K562 (cell line): Measurements from ENCODE around the gene SPATA32. TPM values are rescaled to one million over a fixed set of nuclear protein-coding genes. Genes with fewer than 3 reads are reported as not detected.

Experiments
- ATAC-seq: fragments of 200-7000 bp; cut with Tn5 transposase; 3 replicates; pipeline ENCODE4 v1.9.1; 2020; ENCODE audit warnings: moderate library complexity
- BruUV-seq: library from RNA; stranded (reverse); fragments of 400-500 nt; replicated peaks from 2 replicates; lab custom pipeline; 2021; lab: Mats Ljungman, UMichigan
- CTCF ChIA-PET: fragments of 300-600 bp; formaldehyde crosslinking; extraction: SDS; loops from one replicate; lab custom pipeline; 2021; ENCODE audit warnings: low intra/inter-chr PET ratio; lab: Yijun Ruan, JAX
- POLR2A ChIA-PET: fragments of 300-600, 350-650 bp; sonication (Branson Sonifier 250); formaldehyde crosslinking; extraction: SDS; loops from one replicate; lab custom pipeline; 2021; ENCODE audit warnings: antibody characterized with exemption, inconsistent platforms; lab: Yijun Ruan, JAX
- DNase-seq, 4 experiments: peaks; one replicate each; pipeline versions ENCODE4 v3.0.0 to v3.0.0-alpha.2; 2011 to 2018; ENCODE audit warnings: low spot score in 3 of 4, mixed read lengths in 3 of 4; ENCODE audit errors: extremely low read depth in 1 of 4
- FAIRE-seq: peaks from 2 replicates; lab custom pipeline; 2011; peaks lifted over from hg19 to GRCh38; lab: Jason Lieb, UNC
- H2AFZ ChIP-seq: 2 replicates; pipeline ENCODE4 v1.6.0; 2011; ENCODE audit warnings: low read depth, low read length, control low read depth, inconsistent platforms
- H3K27ac ChIP-seq: fragments of 200-600 bp; 3 replicates; pipeline ENCODE4 v1.8.0; 2011; ENCODE audit warnings: low read depth, mild to moderate bottlenecking, control low read depth, inconsistent platforms, low read length, moderate library complexity, mixed read lengths; ENCODE audit errors: extremely low read depth
- H3K27me3 ChIP-seq, 2 experiments: fragments of 300-600 bp in 1 of 2; 2 replicates in 1 of 2; 3 replicates in 1 of 2; pipeline versions ENCODE4 v1.6.0 to v1.8.0; 2011; ENCODE audit warnings: inconsistent platforms in 2 of 2, low read length in 2 of 2, mild to moderate bottlenecking in 1 of 2, mixed read lengths in 1 of 2, moderate library complexity in 1 of 2; ENCODE audit not compliant: control insufficient read depth in 2 of 2, insufficient read depth in 2 of 2
- H3K36me3 ChIP-seq: fragments of 300-600 bp; 3 replicates; pipeline ENCODE4 v1.8.0; 2011; ENCODE audit warnings: mild to moderate bottlenecking, low read length, inconsistent platforms; ENCODE audit not compliant: control insufficient read depth, insufficient read depth
- H3K4me1 ChIP-seq, 2 experiments: fragments of 200-600 bp in 1 of 2; replicated peaks in 1 of 2; 2 replicates in 1 of 2; 3 replicates in 1 of 2; pipeline versions ENCODE4 v1.5.1 to v1.8.0; 2011; ENCODE audit warnings: inconsistent platforms in 2 of 2, low read length in 2 of 2, mild to moderate bottlenecking in 1 of 2, mixed read lengths in 1 of 2, moderate library complexity in 1 of 2; ENCODE audit not compliant: control insufficient read depth in 2 of 2, insufficient read depth in 2 of 2
- H3K4me2 ChIP-seq: 2 replicates; pipeline ENCODE4 v1.6.1; 2011; ENCODE audit warnings: low read length, control low read depth, inconsistent platforms, mixed read lengths; ENCODE audit not compliant: insufficient read depth
- H3K4me3 ChIP-seq: fragments of 200-600 bp; sonication (generic), shearing (Covaris generic); 2 replicates; pipeline ENCODE4 v1.5.1; 2016; ENCODE audit warnings: control low read depth, inconsistent platforms
- H3K79me2 ChIP-seq: fragments of 200-600 bp; 3 replicates; pipeline ENCODE4 v1.8.0; 2011; ENCODE audit warnings: low read length, inconsistent platforms; ENCODE audit not compliant: control insufficient read depth, insufficient read depth
- H3K9ac ChIP-seq, 2 experiments: 2 replicates each; pipeline versions ENCODE4 v1.6.0 to v1.6.1; 2011; ENCODE audit warnings: low read depth in 2 of 2, low read length in 2 of 2, control low read depth in 1 of 2, inconsistent platforms in 1 of 2, mild to moderate bottlenecking in 1 of 2, mixed read lengths in 1 of 2; ENCODE audit not compliant: insufficient read depth in 1 of 2
- H3K9me1 ChIP-seq: one replicate; pipeline ENCODE4 v1.6.0; 2011; ENCODE audit warnings: inconsistent platforms, mild to moderate bottlenecking, low read length, moderate library complexity; ENCODE audit not compliant: control insufficient read depth, insufficient read depth
- H3K9me3 ChIP-seq: replicated peaks from 2 replicates; pipeline ENCODE4 v1.5.1; 2011; ENCODE audit warnings: low read depth, low read length, inconsistent platforms; ENCODE audit not compliant: control insufficient read depth, insufficient read depth
- H4K20me1 ChIP-seq: replicated peaks from 2 replicates; pipeline ENCODE4 v1.6.1; 2011; ENCODE audit warnings: low read length, inconsistent platforms, mixed read lengths; ENCODE audit not compliant: control insufficient read depth, insufficient read depth
- AFF4 ChIP-seq: sonication (generic); formaldehyde crosslinking; IDR thresholded peaks from 2 replicates; pipeline ENCODE4 v1.8.0; 2023; ENCODE audit warnings: mild to moderate bottlenecking, missing genetic modification reagents
- ESRRA ChIP-seq: fragments of 450-650 bp; IDR thresholded peaks from 2 replicates; pipeline ENCODE4 v1.6.1; 2014; ENCODE audit warnings: low read depth, mild to moderate bottlenecking, moderate library complexity, borderline replicate concordance
- KAT8 ChIP-seq: fragments of 450-650 bp; IDR thresholded peaks from 2 replicates; pipeline ENCODE4 v1.6.1; 2016; ENCODE audit warnings: low read depth, mild to moderate bottlenecking
- MAFF ChIP-seq: IDR thresholded peaks from 2 replicates; pipeline ENCODE4 v1.6.1; 2012; ENCODE audit warnings: low read length, improper control_type of control experiment
- MIER1 ChIP-seq: fragments of 450-650 bp; IDR thresholded peaks from 2 replicates; pipeline ENCODE4 v1.6.1; 2016; ENCODE audit warnings: antibody characterized with exemption, mild to moderate bottlenecking, low read depth
- NFE2 ChIP-seq: IDR thresholded peaks from 2 replicates; pipeline ENCODE4 v1.6.1; 2014; ENCODE audit warnings: antibody characterized with exemption, low read depth
- PHB2 ChIP-seq: fragments of 450-650 bp; IDR thresholded peaks from 2 replicates; pipeline ENCODE4 v1.6.1; 2017; ENCODE audit warnings: low read depth
- PHF20 ChIP-seq: fragments of 450-650 bp; IDR thresholded peaks from 2 replicates; pipeline ENCODE4 v1.6.1; 2018; ENCODE audit not compliant: partially characterized antibody
- PRDM10 ChIP-seq: fragments of 450-650 bp; IDR thresholded peaks from 2 replicates; pipeline ENCODE4 v1.6.1; 2018; ENCODE audit not compliant: partially characterized antibody
- SMAD1 ChIP-seq: fragments of 150-350 bp; IDR thresholded peaks from 2 replicates; pipeline ENCODE4 v1.6.1; 2014; ENCODE audit warnings: low read length, low read depth; ENCODE audit not compliant: partially characterized antibody
- SP2 ChIP-seq: IDR thresholded peaks from 2 replicates; pipeline ENCODE4 v1.6.1; 2011; ENCODE audit warnings: mild to moderate bottlenecking, low read depth, low read length, moderate library complexity; ENCODE audit not compliant: poor library complexity, severe bottlenecking; ENCODE audit errors: extremely low read depth
- TRIM28 ChIP-seq: fragments of 450-650 bp; IDR thresholded peaks from 2 replicates; pipeline ENCODE4 v1.6.1; 2017
- ZEB2 ChIP-seq: fragments of 450-650 bp; IDR thresholded peaks from 2 replicates; pipeline ENCODE4 v1.6.1; 2016
- WGBS: fragments of 100-300 bp; shearing (Covaris generic); methylation state at CpG from one replicate; pipeline ENCODE4 v1.1.6; 2016; ENCODE audit warnings: low coverage, mixed read lengths; ENCODE audit not compliant: insufficient coverage; ENCODE audit errors: missing lambda C conversion rate; 5-methylcytosine and 5-hydroxymethylcytosine counted together
- in situ Hi-C: fragments of 300-500 bp; cut with MboI; formaldehyde crosslinking; loops from 4 replicates; pipeline ENCODE4 v1.15.0; 2018; ENCODE audit warnings: inconsistent platforms, mixed read lengths
- intact Hi-C: fragments of 100-400 bp; cut with micrococcal nuclease; formaldehyde crosslinking; loops from 2 replicates; pipeline ENCODE4 v1.14.2; 2022
- polyA plus RNA-seq, 8 experiments: library from polyadenylated mRNA; depleted of rRNA in 4 of 8; stranded (reverse) in 5 of 8; unstranded in 3 of 8; fragments of >200 nt; fragmentation: Nextera tagmentation in 2 of 8; fragmentation: Illumina TruSeq in 1 of 8; extraction: Ambion mirVana in 2 of 8; extraction: Trizol in 1 of 8; gene quantifications; 2 replicates each; pipeline versions ENCODE4 v1.2.1 to v1.2.3, GENCODE V29; 2011 to 2014; ENCODE audit warnings: inconsistent platforms in 1 of 8, missing spikeins in 1 of 8
- total RNA-seq, 7 experiments: library from RNA; depleted of rRNA in 6 of 7; stranded (reverse); fragments of >200 nt in 6 of 7; fragmentation: Illumina TruSeq in 2 of 7; extraction: Trizol in 2 of 7; gene quantifications; 2 replicates each; pipeline versions ENCODE4 v1.2.1 to v1.2.3, GENCODE V29; 2011 to 2021; ENCODE audit warnings: low replicate concordance in 1 of 7
- TF ChIP-seq, protein P1 (sequence below), 2 experiments: IDR thresholded peaks; 2 replicates each; pipeline ENCODE4 v1.6.1; 2012; ENCODE audit warnings: improper control_type of control experiment in 2 of 2, low read depth in 2 of 2, low read length in 2 of 2, borderline replicate concordance in 1 of 2

SPATA32 gene
- total and polyA plus RNA-seq, 9 of the 15 experiments (the other 6 are each of a cell fraction or from before 2014, with no cell fraction given): 0.03 to 0.06 TPM; not detected in 7

DNA sequence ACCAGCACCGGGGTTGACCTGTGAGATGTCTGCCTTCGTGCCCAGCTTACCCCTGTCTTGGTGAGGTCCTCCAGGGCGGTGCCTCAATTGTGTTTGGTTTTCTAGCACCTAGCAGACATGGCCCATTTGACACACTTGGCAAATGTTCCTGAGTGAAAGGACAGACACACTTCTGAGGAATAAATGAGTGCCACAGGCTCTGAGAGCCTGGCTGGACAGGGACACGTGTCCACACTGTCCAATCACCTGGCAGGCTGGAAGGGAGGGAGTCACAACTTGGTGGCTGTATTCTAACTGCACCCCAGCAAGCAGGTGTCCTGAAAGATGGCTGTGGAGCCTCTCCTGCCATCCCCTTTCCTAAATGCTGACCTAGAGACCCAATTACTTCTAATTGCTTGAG is 47.5 kb upstream of the SPATA32 start:
- POLR2A ChIA-PET: interaction anchor here (0.8 kb wide), 1 partner anchor 22 kb away, joined by 4 read pairs; no protein-coding TSS in a partner anchor
- peaks cover 15% of the 10 kb centered on the region; the same call in 2 of the 3 replicates for H3K36me3 ChIP-seq
- H3K4me1 ChIP-seq: peaks cover 19 to 23% of the 10 kb centered on the region in 2 experiments; a peak in 4 of 5 replicates
- H3K9me1 ChIP-seq: no peaks in the 10 kb centered on the region
- intact Hi-C loops (no loop called here), in situ Hi-C loops (no loop called here)
- DNase-seq (peak in 1 of 4 experiments; percentile 36), ATAC-seq (peak; percentile 54; the same call in 1 of the 3 replicates), FAIRE-seq (no peak)
- no peak overlapping the region for H3K27ac ChIP-seq
- 76% methylated on average over 4 of the region's 4 CpGs for WGBS
- H3K9me3 ChIP-seq: no peaks in the 10 kb centered on the region
- no peak overlapping the region for H3K4me3 ChIP-seq
- no peak overlapping the region; a peak in 1 of 4 replicates for H3K9ac ChIP-seq
- H3K4me2 ChIP-seq: no peak overlapping the region
- H4K20me1 ChIP-seq: peaks cover 6% of the 10 kb centered on the region; the same call in 1 of the 2 replicates
- no peaks in the 10 kb centered on the region for H3K27me3 ChIP-seq
- H3K79me2 ChIP-seq: peaks cover 80% of the 10 kb centered on the region
- CTCF ChIA-PET: no interaction called here
- no peak overlapping the region for H2AFZ ChIP-seq
- BruUV-seq: no TSS peak
- no peak for TF ChIP-seq PHB2
- no peak for TF ChIP-seq PRDM10
- no peak for TF ChIP-seq MIER1
- no peak for TF ChIP-seq MAFF
- TF ChIP-seq KAT8: no peak
- TF ChIP-seq, protein P1, sequence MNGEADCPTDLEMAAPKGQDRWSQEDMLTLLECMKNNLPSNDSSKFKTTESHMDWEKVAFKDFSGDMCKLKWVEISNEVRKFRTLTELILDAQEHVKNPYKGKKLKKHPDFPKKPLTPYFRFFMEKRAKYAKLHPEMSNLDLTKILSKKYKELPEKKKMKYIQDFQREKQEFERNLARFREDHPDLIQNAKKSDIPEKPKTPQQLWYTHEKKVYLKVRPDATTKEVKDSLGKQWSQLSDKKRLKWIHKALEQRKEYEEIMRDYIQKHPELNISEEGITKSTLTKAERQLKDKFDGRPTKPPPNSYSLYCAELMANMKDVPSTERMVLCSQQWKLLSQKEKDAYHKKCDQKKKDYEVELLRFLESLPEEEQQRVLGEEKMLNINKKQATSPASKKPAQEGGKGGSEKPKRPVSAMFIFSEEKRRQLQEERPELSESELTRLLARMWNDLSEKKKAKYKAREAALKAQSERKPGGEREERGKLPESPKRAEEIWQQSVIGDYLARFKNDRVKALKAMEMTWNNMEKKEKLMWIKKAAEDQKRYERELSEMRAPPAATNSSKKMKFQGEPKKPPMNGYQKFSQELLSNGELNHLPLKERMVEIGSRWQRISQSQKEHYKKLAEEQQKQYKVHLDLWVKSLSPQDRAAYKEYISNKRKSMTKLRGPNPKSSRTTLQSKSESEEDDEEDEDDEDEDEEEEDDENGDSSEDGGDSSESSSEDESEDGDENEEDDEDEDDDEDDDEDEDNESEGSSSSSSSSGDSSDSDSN (IDR thresholded peaks at IDR 0.05; ENCODE audit: borderline replicate concordance in 1 of 2, low read depth in 2 of 2, low read length in 2 of 2): no peak
- TF ChIP-seq PHF20: no peak
- no peak for TF ChIP-seq ESRRA
- no peak for TF ChIP-seq SMAD1
- no peak for TF ChIP-seq TRIM28
- no peak for TF ChIP-seq SP2
- no peak for TF ChIP-seq NFE2
- TF ChIP-seq AFF4 (CRISPR knock-in tag): no peak
- no peak for TF ChIP-seq ZEB2
